Liver (tissue), 9 donors: Measurements from ENCODE around the gene ACVR1C. TPM values are rescaled to one million over a fixed set of nuclear protein-coding genes. Genes with fewer than 3 reads are reported as not detected.
A peak's percentile ranks its signal among the peaks of the same experiment; 100 is the strongest.

Source experiments
- DNase-seq: peaks from one replicate; pipeline ENCODE4 v3.0.0-alpha.2; 2017; ENCODE audit warnings: low spot score
- H3K27ac ChIP-seq, 2 donors: one replicate each; pipeline ENCODE4 v1.7.0; 2013; ENCODE audit warnings: inconsistent platforms in 2 of 2, low read length in 2 of 2, control low read depth in 1 of 2, low read depth in 1 of 2, mild to moderate bottlenecking in 1 of 2
- H3K27me3 ChIP-seq, 4 donors: one replicate each; pipeline versions ENCODE4 v1.6.1 to v1.7.0; 2013; ENCODE audit warnings: low read length in 3 of 4, inconsistent platforms in 1 of 4, mild to moderate bottlenecking in 1 of 4, moderate library complexity in 1 of 4; ENCODE audit not compliant: control insufficient read depth in 4 of 4, insufficient read depth in 4 of 4
- H3K36me3 ChIP-seq, 4 donors: one replicate each; pipeline versions ENCODE4 v1.6.1 to v1.7.0; 2013; ENCODE audit warnings: low read length in 3 of 4, mild to moderate bottlenecking in 3 of 4, low read depth in 1 of 4, moderate library complexity in 1 of 4; ENCODE audit not compliant: control insufficient read depth in 4 of 4, insufficient read depth in 3 of 4
- H3K4me1 ChIP-seq, 4 donors: one replicate each; pipeline versions ENCODE4 v1.6.1 to v1.7.0; 2013; ENCODE audit warnings: low read length in 3 of 4, mild to moderate bottlenecking in 3 of 4, moderate library complexity in 1 of 4; ENCODE audit not compliant: control insufficient read depth in 4 of 4, insufficient read depth in 4 of 4
- H3K4me3 ChIP-seq, 3 donors: one replicate each; pipeline versions ENCODE4 v1.6.1 to v1.7.0; 2013; ENCODE audit warnings: low read length in 3 of 3, control low read depth in 1 of 3, low read depth in 1 of 3, mild to moderate bottlenecking in 1 of 3
- H3K9ac ChIP-seq, 2 donors: one replicate each; pipeline ENCODE4 v1.7.0; 2013; ENCODE audit warnings: low read length in 2 of 2, mild to moderate bottlenecking in 2 of 2, moderate library complexity in 2 of 2, control low read depth in 1 of 2, low read depth in 1 of 2
- H3K9me3 ChIP-seq, 4 donors: one replicate each; pipeline versions ENCODE4 v1.6.1 to v1.7.0; 2013; ENCODE audit warnings: low read length in 3 of 4; ENCODE audit not compliant: control insufficient read depth in 4 of 4
- ATF3 ChIP-seq: IDR thresholded peaks from 2 replicates; pipeline ENCODE4 v1.6.1; 2016; ENCODE audit warnings: antibody characterized with exemption
- EGR1 ChIP-seq, 2 donors: IDR thresholded peaks; 2 replicates each; pipeline ENCODE4 v1.6.1; 2016 to 2018; ENCODE audit warnings: antibody characterized with exemption in 2 of 2, low read depth in 2 of 2
- FOXA2 ChIP-seq: IDR thresholded peaks from 2 replicates; pipeline ENCODE4 v1.6.1; 2016; ENCODE audit warnings: antibody characterized with exemption
- GABPA ChIP-seq, 2 donors: IDR thresholded peaks in 1 of 2; conservative IDR thresholded peaks in 1 of 2; 2 replicates each; pipeline ENCODE4 v1.6.1; 2016; ENCODE audit warnings: antibody characterized with exemption in 2 of 2, mild to moderate bottlenecking in 1 of 2, moderate library complexity in 1 of 2
- HNF4G ChIP-seq: IDR thresholded peaks from 2 replicates; pipeline ENCODE4 v1.6.1; 2016; ENCODE audit warnings: antibody characterized with exemption
- JUND ChIP-seq, 2 donors: IDR thresholded peaks; 2 replicates each; pipeline ENCODE4 v1.6.1; 2016; ENCODE audit warnings: antibody characterized with exemption in 2 of 2
- NR2F2 ChIP-seq: IDR thresholded peaks from 2 replicates; pipeline ENCODE4 v1.6.1; 2016; ENCODE audit warnings: antibody characterized with exemption
- RAD21 ChIP-seq, 2 donors: IDR thresholded peaks; 2 replicates each; pipeline ENCODE4 v1.6.1; 2016; ENCODE audit warnings: antibody characterized with exemption in 2 of 2, mild to moderate bottlenecking in 2 of 2
- RXRA ChIP-seq, 2 donors: IDR thresholded peaks; 2 replicates each; pipeline ENCODE4 v1.6.1; 2017 to 2018; ENCODE audit warnings: antibody characterized with exemption in 2 of 2, mild to moderate bottlenecking in 1 of 2
- SP1 ChIP-seq: IDR thresholded peaks from 2 replicates; pipeline ENCODE4 v1.6.1; 2018; ENCODE audit warnings: antibody characterized with exemption, mild to moderate bottlenecking
- TAF1 ChIP-seq: conservative IDR thresholded peaks from 2 replicates; pipeline ENCODE4 v1.6.1; 2016; ENCODE audit warnings: antibody characterized with exemption, mild to moderate bottlenecking
- YY1 ChIP-seq: IDR thresholded peaks from 2 replicates; pipeline ENCODE4 v1.6.1; 2016; ENCODE audit warnings: antibody characterized with exemption, mild to moderate bottlenecking
- ZBTB33 ChIP-seq: IDR thresholded peaks from 2 replicates; pipeline ENCODE4 v1.6.1; 2016; ENCODE audit warnings: antibody characterized with exemption
- WGBS: extraction: QIAGEN DNeasy Blood & Tissue Kit; methylation state at CpG from one replicate; pipeline ENCODE4 v1.1.7; 2013; 5-methylcytosine and 5-hydroxymethylcytosine counted together
- polyA plus RNA-seq, 2 donors: library from polyadenylated mRNA; stranded (reverse) in 1 of 2; unstranded in 1 of 2; fragments of 200-250 nt in 1 of 2; fragments of >200 nt in 1 of 2; fragmentation: Nextera tagmentation in 1 of 2; extraction: Ambion mirVana in 1 of 2; gene quantifications; one replicate each; pipeline versions ENCODE4 v1.2.1 to v1.2.3, GENCODE V29; 2013 to 2015
- total RNA-seq, 2 donors: library from RNA; depleted of rRNA; stranded (reverse); fragments of >200 nt; gene quantifications; one replicate each; pipeline ENCODE4 v1.2.3, GENCODE V29; 2014
- TF ChIP-seq, protein P1 (sequence below): IDR thresholded peaks from 2 replicates; pipeline ENCODE4 v1.6.1; 2016; ENCODE audit warnings: antibody characterized with exemption, mild to moderate bottlenecking
- TF ChIP-seq, protein P2 (sequence below): fragments of 150-350 bp; IDR thresholded peaks from 2 replicates; pipeline ENCODE4 v1.5.1; 2017; ENCODE audit warnings: improper control_type of control experiment, low read depth, low read length; ENCODE audit not compliant: missing input control
- donor health status: healthy.
- donor health status: healthy.
- donor health status: healthy.
- donor health status: healthy.
- donor health status: healthy.

Gene ACVR1C
- total and polyA plus RNA-seq, 4 donors = 0.19 to 2.5 (median 0.73) TPM

- 50% methylated on average over 1 of the region's 1 CpG for WGBS
- no peaks in the 10 kb centered on the region for H3K9me3 ChIP-seq
- H3K27me3 ChIP-seq = no peaks in the 10 kb centered on the region
- DNase-seq = no peak
- no peak for TF ChIP-seq JUND (IDR thresholded peaks at IDR 0.05)
- TF ChIP-seq RAD21 (IDR thresholded peaks at IDR 0.05) = no peak
- H3K9ac ChIP-seq = no peak overlapping the region
- peaks cover 0 to 3% (median 0%) of the 10 kb centered on the region in 4 donors for H3K4me1 ChIP-seq
- no peaks in the 10 kb centered on the region for H3K36me3 ChIP-seq
- no peak overlapping the region for H3K4me3 ChIP-seq
- H3K27ac ChIP-seq = no peak overlapping the region
These were observed 35.3 kb downstream of the ACVR1C start for GRCh38 chr2:157593411-157593810.

DNA sequence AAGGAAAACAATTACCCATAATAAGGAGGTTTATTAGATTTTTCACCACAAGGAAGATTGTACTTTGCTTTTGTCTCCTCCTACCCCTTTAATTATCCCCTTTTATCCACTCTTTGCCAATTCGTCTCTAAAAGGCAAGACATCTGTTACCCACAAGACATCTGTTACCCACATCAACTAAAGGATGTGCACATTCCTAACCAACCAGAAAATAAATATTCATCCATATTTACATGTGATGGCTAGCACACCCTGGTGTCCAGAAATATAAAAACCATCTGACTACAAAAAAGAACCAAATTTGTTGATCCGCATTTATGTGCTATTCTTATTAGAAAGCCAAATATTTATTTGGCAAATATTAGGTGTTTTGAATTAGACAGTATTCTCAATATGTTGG, 35.7 kb downstream of the ACVR1C start:
- no peak for TF ChIP-seq ATF3
- no peak for TF ChIP-seq ZBTB33
- TF ChIP-seq JUND (IDR thresholded peaks at IDR 0.05) = no peak
- TF ChIP-seq FOXA2 = no peak
- TF ChIP-seq GABPA (IDR thresholded peaks at IDR 0.05 in 1 of 2, conservative IDR thresholded peaks at IDR 0.05 in 1 of 2) = no peak
- no peak for TF ChIP-seq TAF1
- TF ChIP-seq NR2F2 = no peak
- TF ChIP-seq RAD21 (IDR thresholded peaks at IDR 0.05) = peak; percentile 63 to 74
- no peak for TF ChIP-seq HNF4G
- TF ChIP-seq, protein P1, sequence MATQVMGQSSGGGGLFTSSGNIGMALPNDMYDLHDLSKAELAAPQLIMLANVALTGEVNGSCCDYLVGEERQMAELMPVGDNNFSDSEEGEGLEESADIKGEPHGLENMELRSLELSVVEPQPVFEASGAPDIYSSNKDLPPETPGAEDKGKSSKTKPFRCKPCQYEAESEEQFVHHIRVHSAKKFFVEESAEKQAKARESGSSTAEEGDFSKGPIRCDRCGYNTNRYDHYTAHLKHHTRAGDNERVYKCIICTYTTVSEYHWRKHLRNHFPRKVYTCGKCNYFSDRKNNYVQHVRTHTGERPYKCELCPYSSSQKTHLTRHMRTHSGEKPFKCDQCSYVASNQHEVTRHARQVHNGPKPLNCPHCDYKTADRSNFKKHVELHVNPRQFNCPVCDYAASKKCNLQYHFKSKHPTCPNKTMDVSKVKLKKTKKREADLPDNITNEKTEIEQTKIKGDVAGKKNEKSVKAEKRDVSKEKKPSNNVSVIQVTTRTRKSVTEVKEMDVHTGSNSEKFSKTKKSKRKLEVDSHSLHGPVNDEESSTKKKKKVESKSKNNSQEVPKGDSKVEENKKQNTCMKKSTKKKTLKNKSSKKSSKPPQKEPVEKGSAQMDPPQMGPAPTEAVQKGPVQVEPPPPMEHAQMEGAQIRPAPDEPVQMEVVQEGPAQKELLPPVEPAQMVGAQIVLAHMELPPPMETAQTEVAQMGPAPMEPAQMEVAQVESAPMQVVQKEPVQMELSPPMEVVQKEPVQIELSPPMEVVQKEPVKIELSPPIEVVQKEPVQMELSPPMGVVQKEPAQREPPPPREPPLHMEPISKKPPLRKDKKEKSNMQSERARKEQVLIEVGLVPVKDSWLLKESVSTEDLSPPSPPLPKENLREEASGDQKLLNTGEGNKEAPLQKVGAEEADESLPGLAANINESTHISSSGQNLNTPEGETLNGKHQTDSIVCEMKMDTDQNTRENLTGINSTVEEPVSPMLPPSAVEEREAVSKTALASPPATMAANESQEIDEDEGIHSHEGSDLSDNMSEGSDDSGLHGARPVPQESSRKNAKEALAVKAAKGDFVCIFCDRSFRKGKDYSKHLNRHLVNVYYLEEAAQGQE = no peak
- no peak for TF ChIP-seq EGR1 (IDR thresholded peaks at IDR 0.05; ENCODE audit: low read depth in 2 of 2)
- TF ChIP-seq YY1 = no peak
- no peak for TF ChIP-seq SP1
- TF ChIP-seq, protein P2, sequence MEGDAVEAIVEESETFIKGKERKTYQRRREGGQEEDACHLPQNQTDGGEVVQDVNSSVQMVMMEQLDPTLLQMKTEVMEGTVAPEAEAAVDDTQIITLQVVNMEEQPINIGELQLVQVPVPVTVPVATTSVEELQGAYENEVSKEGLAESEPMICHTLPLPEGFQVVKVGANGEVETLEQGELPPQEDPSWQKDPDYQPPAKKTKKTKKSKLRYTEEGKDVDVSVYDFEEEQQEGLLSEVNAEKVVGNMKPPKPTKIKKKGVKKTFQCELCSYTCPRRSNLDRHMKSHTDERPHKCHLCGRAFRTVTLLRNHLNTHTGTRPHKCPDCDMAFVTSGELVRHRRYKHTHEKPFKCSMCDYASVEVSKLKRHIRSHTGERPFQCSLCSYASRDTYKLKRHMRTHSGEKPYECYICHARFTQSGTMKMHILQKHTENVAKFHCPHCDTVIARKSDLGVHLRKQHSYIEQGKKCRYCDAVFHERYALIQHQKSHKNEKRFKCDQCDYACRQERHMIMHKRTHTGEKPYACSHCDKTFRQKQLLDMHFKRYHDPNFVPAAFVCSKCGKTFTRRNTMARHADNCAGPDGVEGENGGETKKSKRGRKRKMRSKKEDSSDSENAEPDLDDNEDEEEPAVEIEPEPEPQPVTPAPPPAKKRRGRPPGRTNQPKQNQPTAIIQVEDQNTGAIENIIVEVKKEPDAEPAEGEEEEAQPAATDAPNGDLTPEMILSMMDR = peak; percentile 22
- no peak for TF ChIP-seq RXRA (IDR thresholded peaks at IDR 0.05)
- peaks cover 0 to 3% (median 0%) of the 10 kb centered on the region in 4 donors for H3K4me1 ChIP-seq
- H3K9me3 ChIP-seq = no peaks in the 10 kb centered on the region
- H3K36me3 ChIP-seq = no peaks in the 10 kb centered on the region
- no peak for DNase-seq
- no peak overlapping the region for H3K9ac ChIP-seq
- H3K27ac ChIP-seq = no peak overlapping the region
- no peaks in the 10 kb centered on the region for H3K27me3 ChIP-seq
- 70% methylated on average over 2 of the region's 2 CpGs for WGBS
- no peak overlapping the region for H3K4me3 ChIP-seq
